HG03469 (cell line): Measurements from ENCODE around the gene MRPL36.

Experiments used
- ATAC-seq: cut with Tn5 transposase; IDR thresholded peaks from one replicate; pipeline ENCODE4 v1.9.1; 2021; ENCODE audit warnings: mild to moderate bottlenecking, moderate library complexity, moderate number of reproducible peaks; ENCODE audit not compliant: unreplicated experiment

Gene MRPL36

GRCh38 chr5:1751864-1752822, 47.5 kb downstream of the MRPL36 start:
- no peak for ATAC-seq

GRCh38 chr5:1751026-1751863, 48.4 kb downstream of the MRPL36 start:
- no peak for ATAC-seq

- ATAC-seq = no peak
These were observed 49.2 kb downstream of the MRPL36 start for GRCh38 chr5:1750469-1750868.

- ATAC-seq = no peak
These were observed 50.1 kb downstream of the MRPL36 start for GRCh38 chr5:1749346-1750124.

GRCh38 chr5:1748845-1749244, 50.8 kb downstream of the MRPL36 start:
- no peak for ATAC-seq
